Breast epithelium (tissue), 4 donors: ENCODE results near the gene ATAD2B. TPM values are rescaled to one million over a fixed set of nuclear protein-coding genes. Genes with fewer than 3 reads are reported as not detected.

Experiments
- DNase-seq, 2 donors: peaks; one replicate each; pipeline ENCODE4 v3.0.0-alpha.2; 2019; ENCODE audit warnings: low spot score in 2 of 2
- H3K27ac ChIP-seq, 2 donors: fragments of 200-600 bp; sonication (generic) in 1 of 2; one replicate each; pipeline ENCODE4 v1.5.1; 2016 to 2019; ENCODE audit warnings: mild to moderate bottlenecking in 1 of 2
- H3K27me3 ChIP-seq, 2 donors: fragments of 200-600 bp; sonication (generic) in 1 of 2; one replicate each; pipeline versions ENCODE4 v1.5.1 to v1.6.0; 2017 to 2019; ENCODE audit warnings: control low read depth in 1 of 2, mild to moderate bottlenecking in 1 of 2
- H3K36me3 ChIP-seq: fragments of 200-600 bp; one replicate; pipeline ENCODE4 v1.5.1; 2019
- H3K4me1 ChIP-seq, 2 donors: fragments of 200-600 bp; sonication (generic); one replicate each; pipeline ENCODE4 v1.5.1; 2016 to 2019; ENCODE audit warnings: control low read depth in 1 of 2
- H3K4me3 ChIP-seq, 3 donors: fragments of 200-600 bp; sonication (generic); 1 replicate in 2 of 3; 2 replicates in 1 of 3; pipeline ENCODE4 v1.5.1; 2016 to 2019; ENCODE audit warnings: mild to moderate bottlenecking in 3 of 3, moderate library complexity in 2 of 3
- H3K9me3 ChIP-seq, 2 donors: fragments of 200-600 bp; sonication (generic) in 1 of 2; one replicate each; pipeline ENCODE4 v1.5.1; 2016 to 2019; ENCODE audit warnings: control low read depth in 1 of 2
- POLR2A ChIP-seq: fragments of 450-650 bp; IDR thresholded peaks from one replicate; pipeline ENCODE4 v1.6.1; 2016; ENCODE audit warnings: antibody characterized with exemption, mild to moderate bottlenecking, moderate library complexity
- POLR2AphosphoS5 ChIP-seq, 3 donors: sonication (generic); formaldehyde crosslinking; IDR thresholded peaks; one replicate each; pipeline ENCODE4 v1.6.1; 2017; ENCODE audit warnings: antibody characterized with exemption in 3 of 3
- intact Hi-C: fragments of 100-400 bp; cut with DNase I; formaldehyde crosslinking; loops from one replicate; pipeline ENCODE4 v1.15.1; 2023; ENCODE audit warnings: low total_unique reads
- total RNA-seq, 3 donors: library from RNA; depleted of rRNA; stranded (reverse); fragments of >200 nt; gene quantifications; one replicate each; pipeline ENCODE4 v1.1.0, GENCODE V29; 2016
- TF ChIP-seq, protein P1 (sequence below), 3 donors: fragments of 450-650 bp; IDR thresholded peaks; one replicate each; pipeline ENCODE4 v1.5.1; 2016 to 2017; ENCODE audit warnings: antibody characterized with exemption in 3 of 3, mild to moderate bottlenecking in 3 of 3, moderate library complexity in 3 of 3

Gene ATAD2B
- total RNA-seq, 3 donors from 2014 or later = 22.6 to 48.1 (median 34.4) TPM

DNA sequence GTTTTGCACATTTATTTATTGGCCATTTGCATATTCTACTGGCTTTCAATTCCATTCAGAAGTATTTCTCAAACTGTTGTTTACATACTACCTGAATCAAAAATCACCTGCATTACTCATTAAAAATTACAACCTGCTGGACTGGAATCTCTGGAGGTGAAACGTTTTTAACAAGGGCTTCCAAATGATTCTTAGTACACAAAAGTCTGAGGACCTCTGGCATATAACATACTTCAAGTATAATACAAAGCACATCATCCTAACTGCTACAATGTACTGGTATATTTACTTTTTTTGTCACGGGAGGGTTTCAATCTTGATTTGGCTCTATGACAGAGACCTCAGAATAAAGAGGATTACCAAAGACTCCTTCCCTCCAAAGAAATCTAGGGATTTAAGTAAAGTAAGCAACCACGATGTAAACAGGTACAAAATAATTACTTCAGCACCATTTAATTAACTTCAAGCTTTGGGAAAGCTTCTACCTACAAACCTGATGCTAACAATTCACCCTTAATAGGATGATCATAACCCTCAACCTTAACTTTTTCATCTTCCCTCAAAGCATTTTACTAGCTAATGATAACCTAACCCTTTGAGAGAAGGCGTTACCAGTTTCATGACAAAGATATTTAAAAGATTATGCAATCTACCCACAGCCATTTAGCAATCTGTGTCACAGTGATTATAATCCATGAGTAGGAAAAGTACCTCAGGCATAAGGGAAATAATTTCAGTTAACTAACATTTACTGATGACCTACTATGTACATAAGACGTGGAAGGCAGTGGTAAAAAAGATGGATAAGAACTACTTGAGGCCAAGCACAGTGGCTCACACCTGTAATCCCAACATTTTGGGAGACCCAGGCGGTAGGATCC lies 24.7 kb downstream of the ATAD2B start:
- no peaks in the 10 kb centered on the region for H3K36me3 ChIP-seq
- no peak overlapping the region for H3K27ac ChIP-seq
- no peak for DNase-seq
- TF ChIP-seq, protein P1, sequence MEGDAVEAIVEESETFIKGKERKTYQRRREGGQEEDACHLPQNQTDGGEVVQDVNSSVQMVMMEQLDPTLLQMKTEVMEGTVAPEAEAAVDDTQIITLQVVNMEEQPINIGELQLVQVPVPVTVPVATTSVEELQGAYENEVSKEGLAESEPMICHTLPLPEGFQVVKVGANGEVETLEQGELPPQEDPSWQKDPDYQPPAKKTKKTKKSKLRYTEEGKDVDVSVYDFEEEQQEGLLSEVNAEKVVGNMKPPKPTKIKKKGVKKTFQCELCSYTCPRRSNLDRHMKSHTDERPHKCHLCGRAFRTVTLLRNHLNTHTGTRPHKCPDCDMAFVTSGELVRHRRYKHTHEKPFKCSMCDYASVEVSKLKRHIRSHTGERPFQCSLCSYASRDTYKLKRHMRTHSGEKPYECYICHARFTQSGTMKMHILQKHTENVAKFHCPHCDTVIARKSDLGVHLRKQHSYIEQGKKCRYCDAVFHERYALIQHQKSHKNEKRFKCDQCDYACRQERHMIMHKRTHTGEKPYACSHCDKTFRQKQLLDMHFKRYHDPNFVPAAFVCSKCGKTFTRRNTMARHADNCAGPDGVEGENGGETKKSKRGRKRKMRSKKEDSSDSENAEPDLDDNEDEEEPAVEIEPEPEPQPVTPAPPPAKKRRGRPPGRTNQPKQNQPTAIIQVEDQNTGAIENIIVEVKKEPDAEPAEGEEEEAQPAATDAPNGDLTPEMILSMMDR (IDR thresholded peaks at IDR 0.05) = no peak
- H3K4me1 ChIP-seq = no peaks in the 10 kb centered on the region
- H3K27me3 ChIP-seq = no peaks in the 10 kb centered on the region
- H3K9me3 ChIP-seq = no peaks in the 10 kb centered on the region
- H3K4me3 ChIP-seq = no peak overlapping the region
- intact Hi-C loops = no loop called here

DNA sequence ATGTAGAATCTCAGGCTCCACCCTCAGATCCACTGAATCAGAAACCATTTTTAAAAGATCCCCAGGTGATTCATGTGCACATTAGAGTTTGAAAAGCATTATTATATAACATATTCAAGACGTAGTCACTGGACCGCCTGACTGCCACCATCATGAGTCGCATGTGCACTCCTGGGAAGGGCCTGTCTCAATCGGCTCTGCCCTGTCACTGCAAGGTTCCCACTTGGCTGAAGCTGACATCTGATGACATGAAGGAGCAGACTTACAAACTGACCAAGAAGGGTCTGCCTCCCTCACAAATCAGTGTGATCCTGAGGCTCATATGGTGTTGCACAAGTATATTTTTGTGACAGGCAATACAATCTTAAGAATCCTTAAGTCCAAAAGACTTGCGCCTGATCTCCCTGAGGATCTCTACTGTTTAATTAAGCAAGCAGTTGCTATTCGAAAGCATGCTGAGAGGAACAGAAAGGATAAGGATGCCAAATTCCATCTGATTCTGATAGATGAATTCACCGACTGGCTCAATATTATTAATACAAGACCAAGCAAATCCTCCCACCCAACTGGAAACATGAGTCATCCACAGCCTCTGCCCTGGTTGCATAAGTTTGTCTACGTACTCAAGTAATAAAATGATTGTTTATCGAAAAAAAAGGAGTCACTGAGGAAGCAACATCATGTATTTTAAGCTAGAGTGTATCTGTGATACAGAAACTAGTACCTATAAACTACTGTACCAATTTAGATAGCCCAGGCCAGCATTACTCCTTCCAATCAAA lies 26.2 kb downstream of the ATAD2B start:
- Histone ChIP-seq H3K9me3 (no peaks in the 10 kb centered on the region), H3K4me1 (no peaks in the 10 kb centered on the region), H3K36me3 (no peaks in the 10 kb centered on the region), H3K4me3 (no peak overlapping the region), H3K27ac (peak overlapping the region; percentile 56 to 61), H3K27me3 (no peaks in the 10 kb centered on the region)
- TF ChIP-seq, protein P1 (IDR thresholded peaks at IDR 0.05) = no peak
- intact Hi-C loops = no loop called here
- no peak for DNase-seq

DNA sequence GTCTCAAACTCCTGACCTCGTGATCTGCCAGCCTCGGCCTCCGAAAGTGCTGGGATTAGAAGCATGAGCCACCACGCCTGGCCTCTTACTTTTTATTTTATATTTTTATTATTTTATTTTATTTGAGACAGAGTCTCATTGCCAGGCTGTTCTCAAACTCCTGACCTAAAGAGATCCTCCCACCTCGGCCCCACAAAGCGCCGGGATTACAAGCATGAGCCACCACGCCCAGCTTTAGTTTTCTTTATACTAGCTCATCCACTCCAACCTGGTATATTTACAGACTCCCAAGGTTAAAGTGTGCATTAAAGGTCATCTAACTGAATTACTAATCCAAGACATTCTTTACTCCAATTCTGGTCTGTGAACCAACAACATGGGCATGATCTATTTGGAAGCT lies 26.8 kb downstream of the ATAD2B start:
- Histone ChIP-seq H3K9me3 (no peaks in the 10 kb centered on the region), H3K4me3 (no peak overlapping the region), H3K36me3 (no peaks in the 10 kb centered on the region), H3K27me3 (no peaks in the 10 kb centered on the region), H3K4me1 (no peaks in the 10 kb centered on the region), H3K27ac (peak overlapping the region; percentile 56 to 61)
- DNase-seq = no peak
- TF ChIP-seq, protein P1 (IDR thresholded peaks at IDR 0.05) = no peak
- no peak for TF ChIP-seq POLR2AphosphoS5 (IDR thresholded peaks at IDR 0.05)
- TF ChIP-seq POLR2A = no peak
- intact Hi-C loops = no loop called here

DNA sequence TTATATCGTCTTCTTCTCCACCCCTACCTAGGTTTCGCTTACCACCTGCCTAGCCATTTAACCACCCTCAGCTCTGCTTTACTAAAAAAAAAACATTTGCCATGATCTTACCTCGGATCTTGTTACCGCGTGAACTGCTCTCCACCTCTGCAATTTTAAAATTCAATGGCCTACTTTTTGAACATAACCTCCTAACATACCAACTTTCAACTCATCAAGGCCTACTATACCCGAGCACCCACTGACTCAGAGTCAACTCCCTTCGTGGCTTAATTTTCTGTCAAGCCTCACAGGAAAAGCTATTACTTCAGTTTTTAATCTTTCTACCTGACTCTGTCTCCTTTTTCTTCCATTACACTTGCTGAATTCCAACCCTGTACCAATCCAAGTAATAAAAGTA lies 55.7 kb downstream of the ATAD2B start:
- Histone ChIP-seq H3K4me3 (no peak overlapping the region), H3K36me3 (peaks cover 3% of the 10 kb centered on the region), H3K27me3 (no peaks in the 10 kb centered on the region), H3K9me3 (no peaks in the 10 kb centered on the region), H3K4me1 (no peaks in the 10 kb centered on the region), H3K27ac (no peak overlapping the region)
- TF ChIP-seq POLR2AphosphoS5 (IDR thresholded peaks at IDR 0.05) (no peak), POLR2A (no peak)
- TF ChIP-seq, protein P1 (IDR thresholded peaks at IDR 0.05) = no peak
- DNase-seq = no peak
- intact Hi-C loops = no loop called here

DNA sequence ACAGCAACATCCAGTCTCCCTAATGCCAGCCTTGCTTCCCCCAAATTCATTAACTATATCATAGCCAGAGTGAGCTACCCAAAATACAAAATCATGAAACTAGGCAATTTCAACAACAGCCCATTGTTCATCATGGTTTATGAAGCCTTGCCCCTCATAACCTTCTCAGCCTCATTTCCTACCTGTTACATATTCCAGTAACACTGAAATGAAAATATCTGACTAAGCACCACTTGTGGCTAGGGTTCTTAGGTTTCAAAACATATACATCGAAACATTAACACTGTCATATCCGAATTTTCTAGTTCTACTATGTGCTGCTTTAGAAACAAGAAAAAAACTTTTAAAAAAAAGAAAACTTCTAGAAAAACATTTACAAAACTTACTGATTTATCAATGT lies 59.5 kb downstream of the ATAD2B start:
- TF ChIP-seq POLR2A = no peak
- TF ChIP-seq, protein P1 (IDR thresholded peaks at IDR 0.05) = no peak
- no peak for TF ChIP-seq POLR2AphosphoS5 (IDR thresholded peaks at IDR 0.05)
- no peaks in the 10 kb centered on the region for H3K9me3 ChIP-seq
- H3K27ac ChIP-seq = no peak overlapping the region
- intact Hi-C loops = no loop called here
- H3K4me3 ChIP-seq = no peak overlapping the region
- no peaks in the 10 kb centered on the region for H3K4me1 ChIP-seq
- peaks cover 3% of the 10 kb centered on the region for H3K36me3 ChIP-seq
- no peak for DNase-seq
- H3K27me3 ChIP-seq = no peaks in the 10 kb centered on the region
